LNCAP (cell line): ENCODE data around the gene SOX6.

ENCODE experiments used
- TF ChIP-seq, protein P1 (sequence below): fragments of 450-650 bp; IDR thresholded peaks from 2 replicates; pipeline ENCODE4 v1.5.1; 2017; ENCODE audit warnings: mild to moderate bottlenecking

Gene SOX6

DNA sequence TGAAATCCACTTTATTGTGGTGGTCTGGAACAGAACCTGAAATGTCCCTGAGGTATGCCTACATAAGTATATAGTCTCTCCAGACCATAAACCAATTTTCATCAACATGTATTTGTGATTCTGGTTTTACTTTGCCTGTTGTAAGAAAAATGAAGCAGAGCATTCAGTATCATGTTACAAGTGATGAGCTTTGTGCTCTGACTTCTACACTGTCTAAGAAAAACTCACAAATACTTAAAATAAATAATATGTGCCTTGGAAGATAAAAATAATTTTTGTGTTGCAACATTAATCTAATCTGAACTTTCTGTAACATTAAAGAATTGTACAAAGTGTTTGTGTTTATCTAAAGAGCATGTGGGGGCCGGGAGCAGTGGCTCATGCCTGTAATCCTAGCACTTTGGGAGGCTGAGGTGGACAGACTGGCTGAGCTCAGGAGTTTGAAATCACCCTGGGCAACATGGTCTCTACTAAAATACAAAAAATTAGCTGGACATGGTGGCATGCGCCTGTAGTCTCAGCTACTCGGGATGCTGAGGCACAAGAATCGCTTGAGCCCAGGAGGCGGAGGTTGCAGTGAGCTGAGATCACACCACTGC is 219.5 kb downstream of the SOX6 start:
- TF ChIP-seq, protein P1, sequence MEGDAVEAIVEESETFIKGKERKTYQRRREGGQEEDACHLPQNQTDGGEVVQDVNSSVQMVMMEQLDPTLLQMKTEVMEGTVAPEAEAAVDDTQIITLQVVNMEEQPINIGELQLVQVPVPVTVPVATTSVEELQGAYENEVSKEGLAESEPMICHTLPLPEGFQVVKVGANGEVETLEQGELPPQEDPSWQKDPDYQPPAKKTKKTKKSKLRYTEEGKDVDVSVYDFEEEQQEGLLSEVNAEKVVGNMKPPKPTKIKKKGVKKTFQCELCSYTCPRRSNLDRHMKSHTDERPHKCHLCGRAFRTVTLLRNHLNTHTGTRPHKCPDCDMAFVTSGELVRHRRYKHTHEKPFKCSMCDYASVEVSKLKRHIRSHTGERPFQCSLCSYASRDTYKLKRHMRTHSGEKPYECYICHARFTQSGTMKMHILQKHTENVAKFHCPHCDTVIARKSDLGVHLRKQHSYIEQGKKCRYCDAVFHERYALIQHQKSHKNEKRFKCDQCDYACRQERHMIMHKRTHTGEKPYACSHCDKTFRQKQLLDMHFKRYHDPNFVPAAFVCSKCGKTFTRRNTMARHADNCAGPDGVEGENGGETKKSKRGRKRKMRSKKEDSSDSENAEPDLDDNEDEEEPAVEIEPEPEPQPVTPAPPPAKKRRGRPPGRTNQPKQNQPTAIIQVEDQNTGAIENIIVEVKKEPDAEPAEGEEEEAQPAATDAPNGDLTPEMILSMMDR = no peak

GRCh38 chr11:16133867-16134266 is 222.5 kb downstream of the SOX6 start:
- TF ChIP-seq, protein P1 = no peak

DNA sequence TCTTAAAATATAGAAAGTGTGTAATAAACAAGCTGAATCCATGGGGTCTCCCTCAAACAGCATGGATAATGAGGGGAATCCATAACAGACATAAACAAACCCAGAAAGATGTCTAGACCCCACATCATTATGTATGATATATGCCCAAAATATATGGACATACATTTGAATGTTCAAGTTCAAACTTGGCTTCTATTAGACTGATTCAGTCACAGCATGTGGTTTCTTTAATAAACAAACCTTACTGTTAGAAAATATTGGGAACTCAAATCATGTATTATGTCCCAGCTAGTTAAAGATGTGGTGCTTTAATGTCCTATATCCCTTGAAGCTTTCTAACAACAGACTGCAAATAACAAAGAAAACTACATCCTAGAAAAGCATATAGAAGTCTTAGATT is 228.6 kb downstream of the SOX6 start:
- TF ChIP-seq, protein P1 = no peak

DNA sequence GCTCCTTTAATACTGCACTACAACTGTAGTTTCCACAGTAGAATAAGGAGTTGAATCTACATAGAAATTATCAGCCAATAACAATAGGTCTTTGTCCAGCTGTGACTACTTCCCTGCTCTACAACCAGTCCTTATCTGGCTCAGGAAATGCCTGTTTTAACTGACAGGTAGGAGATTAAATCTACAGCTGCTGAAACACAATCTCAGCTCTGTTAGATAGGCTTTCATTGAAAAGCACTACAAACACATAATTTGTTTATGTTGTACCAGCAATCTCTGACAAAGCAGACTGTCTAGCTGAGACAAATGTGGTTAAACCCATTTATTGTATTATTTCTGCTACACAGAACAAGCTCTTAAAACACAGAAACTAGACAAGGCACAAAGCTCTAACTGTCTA is 230.0 kb downstream of the SOX6 start:
- TF ChIP-seq, protein P1 = no peak

DNA sequence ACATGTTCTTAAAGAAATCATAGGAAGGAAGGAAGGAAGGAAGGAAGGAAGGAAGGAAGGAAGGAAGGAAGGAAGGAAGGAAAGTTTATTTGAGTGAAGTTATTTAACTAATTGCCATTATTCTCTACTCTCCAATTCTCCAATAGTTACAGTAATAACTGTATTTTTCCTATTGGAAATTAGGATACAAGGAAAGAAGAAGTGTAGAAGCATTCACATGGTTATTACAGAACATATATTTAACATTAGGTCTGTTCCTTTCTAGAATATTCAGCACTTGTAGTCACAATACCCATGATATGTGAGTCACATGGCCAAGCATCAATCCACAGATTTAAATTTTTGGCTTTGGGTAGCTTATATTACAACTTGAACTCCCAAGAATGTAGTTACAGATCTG is 230.6 kb downstream of the SOX6 start:
- TF ChIP-seq, protein P1 = no peak

GRCh38 chr11:16124390-16124789 is 232.0 kb downstream of the SOX6 start:
- TF ChIP-seq, protein P1 = no peak

GRCh38 chr11:16121853-16122252 is 234.5 kb downstream of the SOX6 start:
- TF ChIP-seq, protein P1 = no peak

- TF ChIP-seq, protein P1 = no peak
These were observed 236.3 kb downstream of the SOX6 start for GRCh38 chr11:16120008-16120407.
